ENCODE measurements around the gene GLA.

The GLA gene

DNA sequence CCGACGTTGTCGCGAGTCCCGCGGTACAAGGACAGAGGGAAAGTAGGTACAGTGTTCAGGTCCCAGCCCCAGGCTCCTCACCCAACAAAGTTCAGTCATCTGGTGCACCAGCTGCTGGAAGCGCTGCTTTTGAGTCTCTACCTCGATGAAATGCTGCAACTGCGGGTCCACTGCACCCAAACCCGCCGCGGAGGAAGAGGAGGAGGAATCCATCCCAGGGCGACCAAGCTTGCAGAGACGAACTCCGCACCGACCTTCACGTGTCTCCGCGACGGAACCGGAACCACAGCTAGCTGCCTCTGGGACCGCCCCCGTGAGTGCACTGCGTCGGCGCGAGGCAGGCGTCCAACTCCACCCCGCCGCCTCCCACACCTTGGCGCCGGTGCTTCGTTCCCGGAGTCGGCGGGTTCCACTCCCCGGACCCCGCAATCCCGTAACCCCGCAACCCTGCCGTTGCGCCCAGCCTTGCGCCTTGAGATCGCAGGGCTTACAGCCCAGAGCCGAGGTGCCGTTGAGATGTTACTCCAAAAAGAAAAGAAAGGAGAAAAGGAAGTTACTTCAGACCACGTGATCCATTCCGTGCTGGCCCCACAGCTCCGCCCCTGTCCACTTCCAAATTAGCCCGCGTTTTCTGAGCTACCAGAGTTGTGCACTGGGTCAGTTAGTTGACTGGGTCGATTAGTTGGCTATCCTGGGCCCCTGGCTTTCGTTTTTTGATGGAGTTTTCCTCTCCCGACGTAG is 59.1 kb downstream of the GLA start, which contains the start of gene TIMM8A:
Gene TIMM8A (minus strand): TSS at position 291 of the 741 bp plus-strand sequence. CDS start 78 bp downstream, at position 213.
- peak; percentile 77 for DNase-seq

DNA sequence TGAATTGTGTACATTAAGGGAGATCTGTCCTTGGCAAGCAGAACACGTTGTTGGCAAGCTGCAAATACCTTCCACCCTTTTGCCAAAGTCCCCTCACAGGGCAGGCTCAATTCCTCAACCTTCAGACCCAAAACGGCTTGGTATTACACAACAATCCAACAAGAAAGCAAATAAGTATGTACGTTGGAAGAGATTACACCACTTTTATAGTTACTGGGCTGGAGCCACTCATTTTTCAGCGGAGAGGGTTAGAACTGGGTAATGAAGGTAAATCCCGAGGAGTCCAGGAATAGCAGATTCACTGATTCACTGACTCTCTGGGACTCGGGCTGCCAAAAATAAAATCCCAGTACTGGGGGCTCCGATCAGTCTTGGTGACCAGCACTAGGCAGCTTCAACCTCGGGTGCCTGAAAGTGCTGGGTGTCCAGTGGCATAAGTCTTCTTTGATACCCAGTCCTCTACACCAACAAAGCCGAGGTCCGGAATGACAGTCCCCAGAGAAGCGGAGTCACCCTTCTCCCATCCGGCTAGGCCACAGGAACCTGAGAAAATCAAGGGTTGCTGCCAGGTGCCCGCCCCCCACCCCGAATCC is 59.8 kb downstream of the GLA start:
- DNase-seq: no peak

All from stimulated activated naive CD4-positive, alpha-beta T cell treated with Interleukin-2 at 50 U/mL for 16 hours (primary cell).